Femur (tissue), 1 donor: ENCODE results near the gene LSAMP.
"Not testable (repeated sequence)": the region's sequence is repeated elsewhere in the genome, so short reads cannot be mapped to it uniquely, and the experiment has no call there.

Experiments
- DNase-seq: peaks from one replicate; pipeline ENCODE4 v3.0.0-alpha.2; 2017

Gene LSAMP

GRCh38 chr3:115862849-115863248 lies 582.4 kb downstream of the LSAMP start:
- DNase-seq: no peak

- no peak for DNase-seq
These were observed 583.2 kb downstream of the LSAMP start for GRCh38 chr3:115862099-115862498.

- no peak for DNase-seq
These were observed 584.0 kb downstream of the LSAMP start for GRCh38 chr3:115861166-115861733.

- DNase-seq: no peak
These were observed 584.5 kb downstream of the LSAMP start for GRCh38 chr3:115860766-115861165.

GRCh38 chr3:115859002-115859807 lies 586.1 kb downstream of the LSAMP start:
- DNase-seq: no peak

- DNase-seq: no peak
These were observed 587.7 kb downstream of the LSAMP start for GRCh38 chr3:115857518-115858136.

- no peak for DNase-seq
These were observed 589.4 kb downstream of the LSAMP start for GRCh38 chr3:115855911-115856310.

GRCh38 chr3:115853104-115853503 lies 592.2 kb downstream of the LSAMP start:
- no peak for DNase-seq

- no peak for DNase-seq
These were observed 593.0 kb downstream of the LSAMP start for GRCh38 chr3:115852278-115852677.

GRCh38 chr3:115851571-115851970 lies 593.7 kb downstream of the LSAMP start:
- DNase-seq: no peak

- DNase-seq: no peak
These were observed 596.6 kb downstream of the LSAMP start for GRCh38 chr3:115848641-115849040.

- no peak for DNase-seq
These were observed 599.3 kb downstream of the LSAMP start for GRCh38 chr3:115845986-115846385.

- not testable (repeated sequence) for DNase-seq
These were observed 600.6 kb downstream of the LSAMP start for GRCh38 chr3:115844729-115845128.

GRCh38 chr3:115843206-115843605 lies 602.1 kb downstream of the LSAMP start:
- DNase-seq: no peak

GRCh38 chr3:115839246-115839645 lies 606.0 kb downstream of the LSAMP start:
- no peak for DNase-seq

- no peak for DNase-seq
These were observed 606.5 kb downstream of the LSAMP start for GRCh38 chr3:115838786-115839185.

- DNase-seq: no peak
These were observed 608.3 kb downstream of the LSAMP start for GRCh38 chr3:115836944-115837343.

GRCh38 chr3:115835946-115836345 lies 609.3 kb downstream of the LSAMP start:
- no peak for DNase-seq

GRCh38 chr3:115834068-115834467 lies 611.2 kb downstream of the LSAMP start:
- no peak for DNase-seq

GRCh38 chr3:115833074-115833473 lies 612.2 kb downstream of the LSAMP start:
- DNase-seq: no peak

- no peak for DNase-seq
These were observed 613.0 kb downstream of the LSAMP start for GRCh38 chr3:115832265-115832664.

- DNase-seq: no peak
These were observed 613.4 kb downstream of the LSAMP start for GRCh38 chr3:115831864-115832263.

GRCh38 chr3:115830764-115831395 lies 614.4 kb downstream of the LSAMP start:
- no peak for DNase-seq

- no peak for DNase-seq
These were observed 616.9 kb downstream of the LSAMP start for GRCh38 chr3:115828401-115828800.
